Caco-2 (cell line): ENCODE data around the gene EIF4EBP3. TPM values are rescaled to one million over a fixed set of nuclear protein-coding genes. Genes with fewer than 3 reads are reported as not detected.
"Not testable (repeated sequence)": the region's sequence is repeated elsewhere in the genome, so short reads cannot be mapped to it uniquely, and the experiment has no call there.

Experiments
- BruUV-seq: library from RNA; stranded (reverse); fragments of 400-500 nt; replicated peaks from 2 replicates; lab custom pipeline; 2021; lab: Mats Ljungman, UMichigan
- CTCF ChIA-PET: fragments of 300-600 bp; sonication (Branson Sonifier 250); formaldehyde crosslinking; loops from one replicate; lab custom pipeline; 2022; ENCODE audit warnings: antibody characterized with exemption; lab: Charles Lee
- POLR2A ChIA-PET: fragments of 300-600 bp; sonication (Branson Sonifier 250); formaldehyde crosslinking; loops from one replicate; lab custom pipeline; 2022; ENCODE audit warnings: antibody characterized with exemption; lab: Charles Lee
- DNase-seq, 2 experiments: peaks; one replicate each; pipeline versions ENCODE4 v3.0.0 to v3.0.0-alpha.2; 2020 to 2022
- H3K27me3 ChIP-seq: replicated peaks from 2 replicates; pipeline ENCODE4 v1.6.0; 2011; ENCODE audit warnings: low read length; ENCODE audit not compliant: control insufficient read depth, insufficient read depth
- H3K36me3 ChIP-seq: 2 replicates; pipeline ENCODE4 v1.5.1; 2011; ENCODE audit warnings: low read length; ENCODE audit not compliant: control insufficient read depth, insufficient read depth
- H3K4me1 ChIP-seq: fragments of 250-450 bp; sonication (Bioruptor Pico); 2 replicates; pipeline ENCODE4 v1.5.1; 2020; ENCODE audit warnings: mild to moderate bottlenecking
- H3K4me3 ChIP-seq: 2 replicates; pipeline ENCODE4 v1.5.1; 2011; ENCODE audit warnings: low read depth, mild to moderate bottlenecking, control low read depth, low read length
- H3K9me3 ChIP-seq: fragments of 250-450 bp; sonication (Bioruptor Pico); 2 replicates; pipeline ENCODE4 v1.5.1; 2020; ENCODE audit warnings: mild to moderate bottlenecking, moderate library complexity
- H3K27ac Mint-ChIP-seq: one replicate; pipeline ENCODE4 v1.8.0; 2022; ENCODE audit warnings: mixed read lengths; ENCODE audit not compliant: unreplicated experiment
- H3K27me3 Mint-ChIP-seq: one replicate; pipeline ENCODE4 v1.8.0; 2022; ENCODE audit warnings: mixed read lengths; ENCODE audit not compliant: insufficient read depth, unreplicated experiment
- H3K36me3 Mint-ChIP-seq: one replicate; pipeline ENCODE4 v1.8.0; 2022; ENCODE audit warnings: mild to moderate bottlenecking, mixed read lengths; ENCODE audit not compliant: insufficient read depth, unreplicated experiment
- H3K4me1 Mint-ChIP-seq: one replicate; pipeline ENCODE4 v1.8.0; 2022; ENCODE audit warnings: low read depth, mixed read lengths; ENCODE audit not compliant: unreplicated experiment
- H3K4me3 Mint-ChIP-seq: one replicate; pipeline ENCODE4 v1.8.0; 2022; ENCODE audit warnings: mild to moderate bottlenecking, moderate library complexity, mixed read lengths; ENCODE audit not compliant: unreplicated experiment
- H3K9me3 Mint-ChIP-seq: one replicate; pipeline ENCODE4 v1.8.0; 2022; ENCODE audit warnings: mixed read lengths; ENCODE audit not compliant: unreplicated experiment
- intact Hi-C: fragments of 100-400 bp; cut with micrococcal nuclease; formaldehyde crosslinking; loops from one replicate; pipeline ENCODE4 v1.10.0; 2022; ENCODE audit not compliant: unreplicated experiment
- total RNA-seq: library from RNA; stranded (reverse); gene quantifications from 2 replicates; pipeline ENCODE4 v1.2.3, GENCODE V29; 2022
- TF ChIP-seq, protein P1 (sequence below), 2 experiments: fragments of 200-600 bp in 1 of 2; IDR thresholded peaks; 1 replicate in 1 of 2; 2 replicates in 1 of 2; pipeline versions ENCODE4 v1.5.1 to v1.8.0; 2011 to 2022; ENCODE audit warnings: antibody characterized with exemption in 1 of 2, control low read depth in 1 of 2, inconsistent platforms in 1 of 2, low read depth in 1 of 2, low read length in 1 of 2, mild to moderate bottlenecking in 1 of 2, moderate library complexity in 1 of 2; ENCODE audit not compliant: insufficient read depth in 1 of 2, severe bottlenecking in 1 of 2, unreplicated experiment in 1 of 2

The EIF4EBP3 gene
- total RNA-seq, 1 experiment from 2014 or later: 7.6 TPM

GRCh38 chr5:140588311-140589070 is 41.0 kb downstream of the EIF4EBP3 start:
- ChIA-PET POLR2A (no interaction called here), CTCF (no interaction called here)
- Histone ChIP-seq H3K36me3 (no peaks in the 10 kb centered on the region), H3K27me3 (no peaks in the 10 kb centered on the region), H3K4me1 (no peaks in the 10 kb centered on the region), H3K9me3 (no peaks in the 10 kb centered on the region), H3K4me3 (no peak overlapping the region)
- Mint-ChIP-seq H3K27me3 (no peaks in the 10 kb centered on the region), H3K9me3 (no peaks in the 10 kb centered on the region), H3K4me3 (no peak overlapping the region), H3K4me1 (no peaks in the 10 kb centered on the region), H3K27ac (no peak overlapping the region), H3K36me3 (no peaks in the 10 kb centered on the region)
- no peak for DNase-seq
- intact Hi-C loops: no loop called here
- TF ChIP-seq, protein P1, sequence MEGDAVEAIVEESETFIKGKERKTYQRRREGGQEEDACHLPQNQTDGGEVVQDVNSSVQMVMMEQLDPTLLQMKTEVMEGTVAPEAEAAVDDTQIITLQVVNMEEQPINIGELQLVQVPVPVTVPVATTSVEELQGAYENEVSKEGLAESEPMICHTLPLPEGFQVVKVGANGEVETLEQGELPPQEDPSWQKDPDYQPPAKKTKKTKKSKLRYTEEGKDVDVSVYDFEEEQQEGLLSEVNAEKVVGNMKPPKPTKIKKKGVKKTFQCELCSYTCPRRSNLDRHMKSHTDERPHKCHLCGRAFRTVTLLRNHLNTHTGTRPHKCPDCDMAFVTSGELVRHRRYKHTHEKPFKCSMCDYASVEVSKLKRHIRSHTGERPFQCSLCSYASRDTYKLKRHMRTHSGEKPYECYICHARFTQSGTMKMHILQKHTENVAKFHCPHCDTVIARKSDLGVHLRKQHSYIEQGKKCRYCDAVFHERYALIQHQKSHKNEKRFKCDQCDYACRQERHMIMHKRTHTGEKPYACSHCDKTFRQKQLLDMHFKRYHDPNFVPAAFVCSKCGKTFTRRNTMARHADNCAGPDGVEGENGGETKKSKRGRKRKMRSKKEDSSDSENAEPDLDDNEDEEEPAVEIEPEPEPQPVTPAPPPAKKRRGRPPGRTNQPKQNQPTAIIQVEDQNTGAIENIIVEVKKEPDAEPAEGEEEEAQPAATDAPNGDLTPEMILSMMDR (IDR thresholded peaks at IDR 0.05; ENCODE audit: insufficient read depth in 1 of 2, low read depth in 1 of 2, low read length in 1 of 2, severe bottlenecking in 1 of 2, unreplicated experiment in 1 of 2): no peak
- no TSS peak for BruUV-seq

GRCh38 chr5:140590861-140591260 is 43.4 kb downstream of the EIF4EBP3 start:
- POLR2A ChIA-PET: interaction anchor here (0.6 kb wide), 1 partner anchor 588 kb away, joined by 3 read pairs; no protein-coding TSS in a partner anchor
- no peaks in the 10 kb centered on the region for H3K27me3 ChIP-seq
- CTCF ChIA-PET: no interaction called here

GRCh38 chr5:140591747-140592372 is 44.4 kb downstream of the EIF4EBP3 start:
- TF ChIP-seq, protein P1 (IDR thresholded peaks at IDR 0.05; ENCODE audit: insufficient read depth in 1 of 2, low read depth in 1 of 2, low read length in 1 of 2, severe bottlenecking in 1 of 2, unreplicated experiment in 1 of 2): no peak
- intact Hi-C loops: no loop called here
- ChIA-PET POLR2A (no interaction called here), CTCF (no interaction called here)
- Mint-ChIP-seq H3K4me1 (no peaks in the 10 kb centered on the region), H3K4me3 (no peak overlapping the region), H3K27ac (no peak overlapping the region), H3K27me3 (no peaks in the 10 kb centered on the region), H3K36me3 (no peaks in the 10 kb centered on the region), H3K9me3 (no peaks in the 10 kb centered on the region)
- H3K4me3 ChIP-seq: no peak overlapping the region
- H3K36me3 ChIP-seq: no peaks in the 10 kb centered on the region
- no peak for DNase-seq
- no peaks in the 10 kb centered on the region for H3K4me1 ChIP-seq
- H3K9me3 ChIP-seq: no peaks in the 10 kb centered on the region
- no peaks in the 10 kb centered on the region for H3K27me3 ChIP-seq
- BruUV-seq: no TSS peak

More at GRCh38 chr5:140590861-140591260, 43.4 kb downstream of the EIF4EBP3 start:
- Histone ChIP-seq H3K36me3 (no peaks in the 10 kb centered on the region), H3K4me1 (no peaks in the 10 kb centered on the region), H3K9me3 (no peaks in the 10 kb centered on the region), H3K4me3 (no peak overlapping the region)
- no peak overlapping the region for H3K4me3 Mint-ChIP-seq
- intact Hi-C loops: no loop called here
- no peaks in the 10 kb centered on the region for H3K27me3 Mint-ChIP-seq
- no peaks in the 10 kb centered on the region for H3K36me3 Mint-ChIP-seq
- TF ChIP-seq, protein P1 (IDR thresholded peaks at IDR 0.05; ENCODE audit: insufficient read depth in 1 of 2, low read depth in 1 of 2, low read length in 1 of 2, severe bottlenecking in 1 of 2, unreplicated experiment in 1 of 2): no peak
- BruUV-seq: no TSS peak
- H3K9me3 Mint-ChIP-seq: no peaks in the 10 kb centered on the region
- DNase-seq: no peak
- no peaks in the 10 kb centered on the region for H3K4me1 Mint-ChIP-seq
- no peak overlapping the region for H3K27ac Mint-ChIP-seq

GRCh38 chr5:140593070-140593469 is 45.6 kb downstream of the EIF4EBP3 start:
- H3K9me3 Mint-ChIP-seq, H3K4me3 ChIP-seq, H3K27me3 ChIP-seq, H3K27me3 Mint-ChIP-seq, H3K4me1 Mint-ChIP-seq, intact Hi-C loops, H3K27ac Mint-ChIP-seq, CTCF ChIA-PET, H3K4me3 Mint-ChIP-seq, H3K9me3 ChIP-seq, H3K36me3 ChIP-seq, BruUV-seq, POLR2A ChIA-PET, DNase-seq, H3K4me1 ChIP-seq, H3K36me3 Mint-ChIP-seq: not testable (repeated sequence)
